Neural cell (in vitro differentiated cells): ENCODE results near the gene ADGRL4.

ENCODE experiments used
- CTCF ChIP-seq: fragments of 450-650 bp; IDR thresholded peaks from 2 replicates; pipeline ENCODE4 v1.5.1; 2014; ENCODE audit warnings: antibody characterized with exemption, mild to moderate bottlenecking, moderate library complexity; ENCODE audit not compliant: poor library complexity, severe bottlenecking
- EP300 ChIP-seq: fragments of 450-650 bp; conservative IDR thresholded peaks from 2 replicates; pipeline ENCODE4 v1.6.1; 2014; ENCODE audit warnings: antibody characterized with exemption, mild to moderate bottlenecking, moderate library complexity; ENCODE audit not compliant: poor library complexity, severe bottlenecking
- EZH2 ChIP-seq: fragments of 200-600, 300-800 bp; shearing (Covaris generic), sonication (generic); IDR thresholded peaks from 2 replicates; pipeline ENCODE4 v1.6.1; 2014; ENCODE audit warnings: antibody characterized with exemption, low read length, borderline replicate concordance, mild to moderate bottlenecking; ENCODE audit not compliant: insufficient read depth, poor library complexity, severe bottlenecking
- POLR2AphosphoS5 ChIP-seq: IDR thresholded peaks from 2 replicates; pipeline ENCODE4 v1.6.1; 2012
- RAD21 ChIP-seq: fragments of 450-650 bp; conservative IDR thresholded peaks from 2 replicates; pipeline ENCODE4 v1.6.1; 2014; ENCODE audit warnings: antibody characterized with exemption, mild to moderate bottlenecking, moderate library complexity
- REST ChIP-seq: IDR thresholded peaks from 2 replicates; pipeline ENCODE4 v1.6.1; 2012; ENCODE audit warnings: borderline replicate concordance
- SMC3 ChIP-seq: fragments of 450-650 bp; conservative IDR thresholded peaks from 2 replicates; pipeline ENCODE4 v1.6.1; 2014; ENCODE audit warnings: antibody characterized with exemption, mild to moderate bottlenecking, moderate library complexity; ENCODE audit not compliant: poor library complexity
- TAF1 ChIP-seq: IDR thresholded peaks from 2 replicates; pipeline ENCODE4 v1.6.1; 2012; ENCODE audit warnings: low read depth

- TF ChIP-seq EZH2 (no peak), CTCF (no peak), TAF1 (no peak), POLR2AphosphoS5 (no peak), EP300 (no peak), RAD21 (no peak), SMC3 (no peak), REST (no peak)
These were observed 30.6 kb upstream of the ADGRL4 start for GRCh38 chr1:79037085-79037484.
